Neural progenitor cell (in vitro differentiated cells): ENCODE results near the gene SLC6A17.

Source experiments
- EZH2phosphoT487 ChIP-seq: fragments of 200-600 bp; sonication (generic); IDR thresholded peaks from 2 replicates; pipeline ENCODE4 v1.6.1; 2017; ENCODE audit warnings: antibody characterized with exemption
- TF ChIP-seq, protein P1 (sequence below): fragments of 200-600 bp; sonication (generic); IDR thresholded peaks from 2 replicates; pipeline ENCODE4 v1.5.1; 2017; ENCODE audit warnings: antibody characterized with exemption, mild to moderate bottlenecking

DNA sequence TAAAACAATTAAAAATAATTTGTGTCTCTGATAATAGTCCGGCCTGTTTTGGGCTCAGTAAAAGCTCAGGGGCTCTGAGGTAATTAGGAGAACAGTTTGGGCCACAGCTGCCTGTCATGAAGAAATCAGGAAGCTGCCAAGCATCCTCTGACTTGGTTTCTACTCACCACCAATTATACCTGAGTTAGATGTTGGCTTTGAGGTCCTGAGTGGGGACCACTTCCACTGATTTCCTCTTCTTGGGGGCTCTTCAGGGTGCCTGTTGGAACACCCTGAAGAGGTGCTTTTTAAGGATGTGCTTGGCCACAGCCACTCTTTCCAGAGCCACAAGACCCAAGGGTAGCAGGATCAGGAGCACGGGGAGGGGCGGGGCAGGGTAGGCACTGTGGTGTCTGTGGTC, 10.9 kb downstream of the SLC6A17 start:
- TF ChIP-seq, protein P1, sequence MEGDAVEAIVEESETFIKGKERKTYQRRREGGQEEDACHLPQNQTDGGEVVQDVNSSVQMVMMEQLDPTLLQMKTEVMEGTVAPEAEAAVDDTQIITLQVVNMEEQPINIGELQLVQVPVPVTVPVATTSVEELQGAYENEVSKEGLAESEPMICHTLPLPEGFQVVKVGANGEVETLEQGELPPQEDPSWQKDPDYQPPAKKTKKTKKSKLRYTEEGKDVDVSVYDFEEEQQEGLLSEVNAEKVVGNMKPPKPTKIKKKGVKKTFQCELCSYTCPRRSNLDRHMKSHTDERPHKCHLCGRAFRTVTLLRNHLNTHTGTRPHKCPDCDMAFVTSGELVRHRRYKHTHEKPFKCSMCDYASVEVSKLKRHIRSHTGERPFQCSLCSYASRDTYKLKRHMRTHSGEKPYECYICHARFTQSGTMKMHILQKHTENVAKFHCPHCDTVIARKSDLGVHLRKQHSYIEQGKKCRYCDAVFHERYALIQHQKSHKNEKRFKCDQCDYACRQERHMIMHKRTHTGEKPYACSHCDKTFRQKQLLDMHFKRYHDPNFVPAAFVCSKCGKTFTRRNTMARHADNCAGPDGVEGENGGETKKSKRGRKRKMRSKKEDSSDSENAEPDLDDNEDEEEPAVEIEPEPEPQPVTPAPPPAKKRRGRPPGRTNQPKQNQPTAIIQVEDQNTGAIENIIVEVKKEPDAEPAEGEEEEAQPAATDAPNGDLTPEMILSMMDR = no peak
- TF ChIP-seq EZH2phosphoT487 = no peak
